GM18526 (cell line): ENCODE data around the gene ANKRD52.

Source experiments
- POLR2A ChIP-seq: IDR thresholded peaks from 3 replicates; pipeline ENCODE4 v1.6.1; 2011; ENCODE audit not compliant: insufficient read length; ENCODE audit errors: extremely low read depth

The ANKRD52 gene

GRCh38 chr12:56206452-56207166, 51.6 kb downstream of the ANKRD52 start:
- TF ChIP-seq POLR2A = no peak

DNA sequence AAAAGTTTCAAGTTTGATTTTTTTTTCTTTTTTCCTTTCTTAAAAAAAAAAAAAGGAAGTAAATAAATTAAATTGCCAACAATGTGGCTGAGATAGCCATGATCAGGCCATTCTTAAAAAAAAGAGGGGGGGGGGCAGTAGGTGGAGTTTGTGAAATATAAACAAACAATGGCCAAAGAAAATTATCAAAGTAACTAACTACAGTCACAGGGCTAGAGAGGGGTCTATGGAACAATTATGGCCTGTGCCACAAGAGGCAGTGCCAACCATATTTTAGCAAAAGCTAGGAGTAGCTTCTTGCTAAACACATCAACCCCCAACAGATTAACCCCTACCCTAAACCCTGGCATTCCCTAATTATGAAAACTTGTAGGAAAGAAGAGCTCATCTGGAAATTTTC, 52.7 kb downstream of the ANKRD52 start:
- TF ChIP-seq POLR2A = no peak

DNA sequence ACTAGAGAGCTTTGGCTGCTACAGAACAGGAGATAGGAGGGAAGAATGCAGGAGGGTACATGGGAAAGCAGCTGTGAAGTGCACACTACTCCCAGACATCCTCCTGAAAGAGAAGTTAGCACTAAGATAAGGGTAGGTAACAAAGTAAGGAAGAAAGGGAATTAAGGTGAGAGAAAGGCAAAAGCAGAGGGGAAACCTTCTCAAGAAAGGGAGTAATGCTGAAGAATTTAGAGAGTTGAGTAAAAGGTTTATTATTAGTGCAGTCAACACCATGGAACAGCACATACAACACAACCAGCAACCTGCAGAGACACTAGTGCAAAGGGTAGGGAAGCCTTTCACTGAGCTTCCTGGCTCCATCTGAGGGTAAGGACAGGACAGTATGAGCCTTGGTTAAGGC, 53.9 kb downstream of the ANKRD52 start:
- TF ChIP-seq POLR2A = no peak

DNA sequence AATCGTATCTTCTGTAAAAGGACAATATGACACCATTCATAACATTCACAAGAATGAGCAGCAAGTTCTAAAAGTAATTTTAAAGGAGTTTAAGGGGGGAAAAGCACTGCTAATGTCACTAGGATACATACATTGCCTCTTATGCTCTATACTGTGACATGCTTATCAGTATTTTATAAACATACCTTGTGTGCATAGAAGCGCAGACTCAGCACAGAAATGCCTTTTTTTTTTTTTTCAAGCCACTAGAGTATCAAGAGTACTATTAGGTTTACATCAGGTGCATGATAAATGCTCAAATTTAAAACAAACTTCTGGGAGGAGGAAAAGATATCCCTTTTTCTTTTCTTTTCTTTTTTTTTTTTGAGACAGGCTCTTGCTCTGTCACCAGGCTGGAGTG, 55.3 kb downstream of the ANKRD52 start:
- TF ChIP-seq POLR2A = no peak

- TF ChIP-seq POLR2A = no peak
Measured at GRCh38 chr12:56202366-56202765, 55.8 kb downstream of the ANKRD52 start.

DNA sequence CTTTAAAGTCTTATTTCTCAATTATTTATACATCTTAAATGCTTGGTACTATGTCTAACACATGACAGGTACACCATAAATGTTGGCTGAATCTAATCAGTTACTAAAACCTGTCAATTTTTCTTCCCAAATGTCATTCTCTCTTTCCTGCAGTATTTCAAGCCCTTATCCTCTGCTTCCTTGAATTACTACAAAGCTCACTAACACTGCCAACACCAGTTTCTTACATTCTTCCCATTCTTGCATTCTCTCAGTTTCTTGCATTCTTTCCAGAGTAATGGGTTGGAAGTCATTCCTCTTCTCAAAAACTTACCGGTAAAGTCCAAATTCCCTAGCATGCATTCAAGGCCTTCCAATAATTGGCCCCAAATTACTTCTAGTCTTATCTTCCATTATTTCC, 59.3 kb downstream of the ANKRD52 start:
- TF ChIP-seq POLR2A = no peak

- no peak for TF ChIP-seq POLR2A
Measured at GRCh38 chr12:56197921-56198635, 60.1 kb downstream of the ANKRD52 start.

DNA sequence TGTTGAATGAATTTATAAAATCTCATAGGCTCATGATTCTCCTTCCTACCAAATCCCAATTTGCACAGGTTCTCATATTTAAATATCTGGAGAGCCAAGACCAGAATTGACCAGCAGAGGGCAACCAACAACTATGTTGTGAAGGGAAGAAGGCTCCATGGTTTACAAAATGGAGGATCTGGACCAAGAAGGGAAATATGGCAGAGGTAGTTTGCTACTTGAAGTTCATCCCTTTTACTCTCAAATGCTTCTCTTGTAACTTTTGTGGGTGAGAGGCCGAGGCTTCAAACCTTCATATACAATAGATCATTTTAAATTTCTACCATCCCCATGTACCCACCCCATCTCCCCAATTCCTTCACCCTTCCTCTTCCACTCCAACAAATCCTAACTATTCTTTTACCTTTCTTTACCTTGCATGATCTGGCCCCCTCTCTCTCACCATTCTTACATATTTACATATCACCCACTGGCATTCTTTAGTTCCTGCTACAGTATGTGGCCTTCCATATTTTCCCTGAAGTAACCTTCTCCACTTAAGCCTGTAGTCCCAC, 65.1 kb downstream of the ANKRD52 start:
- TF ChIP-seq POLR2A = no peak

DNA sequence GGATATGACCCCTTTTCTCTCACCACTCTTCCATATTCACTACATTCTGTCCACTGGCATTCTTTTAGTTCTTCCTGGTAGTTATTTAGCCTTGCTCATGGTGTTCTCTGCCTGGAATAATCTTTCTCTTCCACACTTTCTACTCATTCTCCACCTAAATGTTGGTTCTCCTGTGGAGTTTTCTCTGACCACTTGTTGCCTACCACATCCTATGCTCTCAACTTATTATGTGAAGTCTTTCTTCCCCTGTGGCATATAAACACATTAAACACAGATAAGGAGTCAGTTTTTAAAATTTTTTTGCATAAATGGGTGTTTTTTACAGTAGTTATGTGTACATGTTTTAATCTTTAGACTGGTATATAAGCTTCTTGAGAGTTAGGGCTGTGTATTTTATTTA, 65.6 kb downstream of the ANKRD52 start:
- TF ChIP-seq POLR2A = no peak

DNA sequence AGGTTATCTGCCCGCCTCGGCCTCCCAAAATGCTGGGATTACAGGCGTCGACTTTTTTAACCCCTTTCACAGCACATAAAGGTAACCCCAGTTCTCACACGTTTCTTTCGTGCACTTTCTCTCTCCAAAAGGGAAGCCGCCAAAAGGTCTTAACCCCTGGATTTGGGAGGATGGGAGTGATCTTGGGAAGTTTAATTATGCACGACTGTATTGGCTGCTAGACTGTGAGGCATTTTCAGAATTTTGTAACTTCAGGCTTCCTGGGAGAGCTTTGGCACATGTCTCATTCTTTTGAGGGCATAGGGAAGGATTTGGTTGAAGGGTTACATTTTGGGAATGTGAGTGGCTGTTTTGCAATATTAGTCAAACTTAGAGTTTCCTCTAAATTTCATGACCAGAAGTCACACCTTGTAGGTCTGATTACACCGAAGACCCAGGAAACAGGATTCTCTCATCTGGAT, 67.5 kb downstream of the ANKRD52 start:
- no peak for TF ChIP-seq POLR2A

GRCh38 chr12:56189918-56190694, 68.1 kb downstream of the ANKRD52 start:
- no peak for TF ChIP-seq POLR2A

DNA sequence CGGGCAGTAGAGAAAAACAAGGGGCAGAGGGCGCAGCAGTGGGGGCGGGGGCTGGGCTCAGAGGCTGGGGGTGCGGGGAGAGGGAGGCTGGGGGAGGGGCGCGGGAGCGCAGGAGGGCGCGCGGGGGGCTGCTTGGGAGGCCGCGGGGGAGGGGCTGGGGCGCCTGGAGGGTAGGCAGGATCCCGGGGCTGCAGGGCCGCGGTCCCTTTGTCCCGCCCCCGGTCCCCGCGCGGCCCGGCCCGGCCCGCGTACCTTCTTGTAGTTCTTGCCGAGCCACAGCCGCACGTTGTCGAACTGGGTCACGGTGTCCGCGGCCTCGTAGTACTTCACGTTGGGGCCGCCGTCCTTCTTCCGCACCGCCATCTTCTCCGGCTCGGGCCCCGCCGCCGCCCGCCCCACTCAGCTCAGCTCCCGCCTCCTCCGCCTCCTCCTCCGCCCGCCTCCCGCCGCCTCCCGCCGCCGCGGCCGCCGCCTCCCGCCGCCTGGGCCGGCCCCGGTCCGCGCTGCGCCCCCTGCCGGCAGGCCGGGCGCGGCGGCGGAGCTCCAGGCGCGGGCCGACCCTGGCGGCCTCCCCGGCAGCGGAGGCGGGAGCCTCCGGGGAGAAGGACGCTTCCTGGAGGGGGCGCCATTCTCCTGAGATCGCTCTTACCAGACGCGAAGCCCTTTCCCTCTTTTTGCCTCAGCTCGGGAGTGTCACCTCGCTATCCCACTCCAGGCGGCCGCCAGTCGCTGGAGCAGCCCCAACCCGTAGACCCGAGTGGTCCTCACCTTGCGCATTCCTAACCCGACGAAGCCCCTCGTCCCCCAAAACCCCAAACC, 68.9 kb downstream of the ANKRD52 start, which contains the start of gene SMARCC2:
Gene SMARCC2 (minus strand): TSS at position 385 of the 819 bp plus-strand sequence. CDS start 22 bp downstream, at position 363.
- TF ChIP-seq POLR2A = peak; percentile 32

DNA sequence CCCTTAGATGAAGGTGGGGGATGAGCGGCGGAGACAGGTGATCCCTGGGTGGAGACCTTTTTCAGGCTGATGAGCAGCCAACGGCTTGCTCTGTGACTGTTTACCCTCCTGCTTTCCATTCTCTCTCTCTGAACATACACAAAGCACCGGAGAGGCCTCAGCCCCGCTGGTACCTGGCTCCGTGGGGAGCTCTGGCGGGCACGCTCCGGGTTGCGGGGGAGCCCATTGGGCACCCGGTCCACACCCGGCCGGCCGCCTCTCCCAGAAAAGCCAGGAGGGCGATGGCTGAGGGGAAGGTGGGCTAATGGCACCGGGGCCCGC, 69.4 kb downstream of the ANKRD52 start:
- TF ChIP-seq POLR2A = no peak

DNA sequence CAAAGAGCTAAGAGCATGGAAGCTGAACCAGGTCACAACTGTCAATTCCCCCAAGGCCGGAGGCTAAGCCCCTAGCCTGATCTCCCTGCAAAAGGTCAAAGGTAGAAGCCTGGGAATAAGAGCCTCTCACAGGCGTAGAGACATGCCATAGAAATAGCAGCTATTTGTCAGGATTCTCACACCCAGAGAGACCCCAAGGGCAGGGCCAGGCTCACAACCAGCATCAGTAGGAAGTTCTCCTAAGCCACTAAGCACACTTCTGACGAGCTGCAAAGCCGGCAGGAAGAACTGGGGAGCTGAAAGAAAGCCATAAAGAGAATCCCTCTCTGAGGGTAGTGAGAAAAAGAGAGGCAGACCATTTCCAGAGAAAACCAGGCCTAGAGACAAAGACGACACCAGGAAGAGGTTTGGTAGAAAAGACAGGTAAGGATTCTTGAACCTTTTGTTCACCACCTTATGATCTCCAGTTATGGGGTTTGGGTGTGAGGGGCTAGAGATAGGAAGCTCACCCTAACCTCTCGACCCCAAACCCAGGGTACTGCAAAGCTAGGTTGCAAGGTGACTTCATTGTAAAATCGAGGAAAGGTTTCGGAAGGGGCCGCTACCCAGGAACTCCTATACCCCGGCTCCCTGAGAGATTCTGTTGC, 69.9 kb downstream of the ANKRD52 start:
- TF ChIP-seq POLR2A = no peak
